Body of pancreas (tissue), 4 donors: Measurements from ENCODE around the gene PPHLN1. TPM values are rescaled to one million over a fixed set of nuclear protein-coding genes. Genes with fewer than 3 reads are reported as not detected.

Experiments used
- ATAC-seq: fragments of 150-250 bp; one replicate; pipeline ENCODE4 v1.9.1; 2016
- DNase-seq, 4 donors: peaks; one replicate each; pipeline ENCODE4 v3.0.0-alpha.2; 2019
- H3K27ac ChIP-seq, 4 donors: fragments of 200-600 bp; sonication (generic); 1 replicate in 3 of 4; 2 replicates in 1 of 4; pipeline versions ENCODE4 v1.5.1 to v1.6.1; 2016 to 2019; ENCODE audit warnings: mild to moderate bottlenecking in 1 of 4, mixed read lengths in 1 of 4, moderate library complexity in 1 of 4
- H3K27me3 ChIP-seq, 2 donors: fragments of 200-600 bp; sonication (generic); one replicate each; pipeline ENCODE4 v1.6.0; 2016; ENCODE audit warnings: mild to moderate bottlenecking in 1 of 2
- H3K36me3 ChIP-seq, 2 donors: fragments of 200-600 bp; sonication (generic); replicated peaks in 1 of 2; 2 replicates each; pipeline ENCODE4 v1.5.1; 2016; ENCODE audit warnings: low read depth in 2 of 2; ENCODE audit not compliant: insufficient read depth in 1 of 2
- H3K4me1 ChIP-seq: fragments of 200-600 bp; sonication (generic); one replicate; pipeline ENCODE4 v1.6.0; 2016
- H3K4me3 ChIP-seq, 2 donors: fragments of 200-600 bp; sonication (generic); 1 replicate in 1 of 2; 2 replicates in 1 of 2; pipeline ENCODE4 v1.5.1; 2016 to 2019
- H3K9me3 ChIP-seq, 3 donors: fragments of 200-600 bp; sonication (generic); 1 replicate in 2 of 3; 2 replicates in 1 of 3; pipeline ENCODE4 v1.5.1; 2016
- CTCF ChIP-seq, 7 experiments: fragments of 450-650 bp in 4 of 7; fragments of 200-600 bp in 3 of 7; sonication (generic) in 3 of 7; IDR thresholded peaks; one replicate each; pipeline ENCODE4 v1.5.1; 2016 to 2019; ENCODE audit warnings: antibody characterized with exemption in 7 of 7
- POLR2A ChIP-seq, 3 donors: fragments of 450-650 bp; IDR thresholded peaks; one replicate each; pipeline ENCODE4 v1.6.1; 2016; ENCODE audit warnings: antibody characterized with exemption in 3 of 3, mild to moderate bottlenecking in 2 of 3
- WGBS, 2 donors: methylation state at CpG; one replicate each; pipeline ENCODE4 v1.1.5; 2017; 5-methylcytosine and 5-hydroxymethylcytosine counted together
- intact Hi-C: fragments of 100-400 bp; cut with DNase I; formaldehyde crosslinking; loops from one replicate; pipeline ENCODE4 v1.15.1; 2023
- total RNA-seq, 2 donors: library from RNA; depleted of rRNA; stranded (reverse); fragments of >200 nt; gene quantifications; one replicate each; pipeline ENCODE4 v1.1.0, GENCODE V29; 2016

Gene PPHLN1
- total RNA-seq, 2 donors from 2014 or later, result 20.8 to 30.1 TPM

GRCh38 chr12:42394429-42394828, 68.5 kb downstream of the PPHLN1 start:
- Histone ChIP-seq H3K27ac (no peak overlapping the region), H3K27me3 (no peaks in the 10 kb centered on the region), H3K9me3 (no peaks in the 10 kb centered on the region), H3K4me3 (no peak overlapping the region), H3K4me1 (no peaks in the 10 kb centered on the region), H3K36me3 (no peaks in the 10 kb centered on the region)
- WGBS, 2 donors, result 38 to 40% methylated on average over 2 of the region's 2 CpGs
- no peak for DNase-seq
- no peak for ATAC-seq
- intact Hi-C loops, result no loop called here
- TF ChIP-seq CTCF (IDR thresholded peaks at IDR 0.05) (no peak), POLR2A (IDR thresholded peaks at IDR 0.05) (no peak)

- Histone ChIP-seq H3K27me3 (no peaks in the 10 kb centered on the region), H3K9me3 (no peaks in the 10 kb centered on the region), H3K4me3 (no peak overlapping the region), H3K27ac (no peak overlapping the region), H3K4me1 (no peaks in the 10 kb centered on the region), H3K36me3 (peaks cover 0 to 2% of the 10 kb centered on the region in 2 donors)
- TF ChIP-seq POLR2A (IDR thresholded peaks at IDR 0.05) (no peak), CTCF (IDR thresholded peaks at IDR 0.05) (no peak)
- WGBS, 2 donors, result 93 to 94% methylated on average over 3 of the region's 3 CpGs
- ATAC-seq (no peak), DNase-seq (no peak)
- intact Hi-C loops, result no loop called here
These were observed 70.7 kb downstream of the PPHLN1 start for GRCh38 chr12:42396473-42397259.

DNA sequence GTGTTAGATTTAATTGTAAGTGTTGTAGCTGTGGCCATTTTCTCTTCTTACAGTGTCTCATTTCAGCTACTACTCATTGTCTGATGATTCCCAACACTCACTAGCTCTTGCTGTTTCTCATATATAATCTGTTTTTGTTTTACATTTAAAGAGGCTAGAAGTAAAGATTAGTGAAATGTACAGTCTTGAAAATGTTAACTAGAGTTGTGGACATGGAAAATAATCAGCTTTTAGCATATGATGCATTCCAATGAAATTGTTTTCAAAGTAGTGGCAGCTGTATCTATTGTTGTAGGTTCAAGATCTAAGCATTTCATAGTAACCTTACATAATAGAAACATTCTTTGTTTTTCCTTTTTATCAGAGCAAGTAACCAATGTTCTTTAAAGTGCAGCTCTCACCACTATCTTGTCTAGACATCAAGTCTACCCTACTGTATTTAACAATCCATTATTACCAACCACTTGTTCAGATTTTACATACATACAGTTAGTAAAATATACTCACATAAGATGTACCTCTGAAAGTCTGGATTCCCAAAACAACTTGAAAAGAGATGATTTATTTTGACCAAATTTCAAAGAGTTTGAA, 76.9 kb downstream of the PPHLN1 start:
- Histone ChIP-seq H3K9me3 (no peaks in the 10 kb centered on the region), H3K36me3 (peaks cover 0 to 2% of the 10 kb centered on the region in 2 donors), H3K4me3 (no peak overlapping the region), H3K27me3 (no peaks in the 10 kb centered on the region), H3K4me1 (no peaks in the 10 kb centered on the region), H3K27ac (no peak overlapping the region)
- intact Hi-C loops, result no loop called here
- TF ChIP-seq CTCF (IDR thresholded peaks at IDR 0.05) (no peak), POLR2A (IDR thresholded peaks at IDR 0.05) (no peak)
- ATAC-seq (no peak), DNase-seq (no peak)

DNA sequence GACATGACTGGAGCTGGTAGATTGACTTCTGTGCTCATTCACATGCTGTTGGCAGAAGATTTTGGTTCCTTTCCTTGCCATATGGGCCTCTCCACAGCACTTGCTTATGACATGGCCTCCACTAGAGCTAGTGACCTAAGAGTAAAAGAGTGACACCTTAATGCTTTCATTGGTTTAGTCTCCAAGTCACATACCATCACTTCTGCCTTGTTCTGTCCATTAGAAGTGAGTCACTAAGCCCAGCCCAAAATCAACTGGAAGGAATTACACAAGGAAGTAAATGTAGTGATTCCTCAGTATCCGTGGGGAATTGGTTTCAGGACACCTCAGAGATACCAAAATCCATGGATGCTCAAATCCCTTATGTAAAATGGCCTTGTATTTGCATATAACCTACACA, 81.3 kb downstream of the PPHLN1 start:
- 83% methylated on average over 1 of the region's 1 CpG for WGBS, 2 donors
- intact Hi-C loops, result no loop called here
- no peaks in the 10 kb centered on the region for H3K36me3 ChIP-seq
- TF ChIP-seq CTCF (IDR thresholded peaks at IDR 0.05), result no peak
- no peak for TF ChIP-seq POLR2A (IDR thresholded peaks at IDR 0.05)
- no peaks in the 10 kb centered on the region for H3K27me3 ChIP-seq
- H3K4me3 ChIP-seq, result no peak overlapping the region
- H3K4me1 ChIP-seq, result no peaks in the 10 kb centered on the region
- no peak for ATAC-seq
- DNase-seq, result no peak
- H3K27ac ChIP-seq, result peak overlapping the region in 1 of 4 donors; percentile 12
- no peaks in the 10 kb centered on the region for H3K9me3 ChIP-seq

- Histone ChIP-seq H3K4me1 (no peaks in the 10 kb centered on the region), H3K4me3 (no peak overlapping the region), H3K27me3 (no peaks in the 10 kb centered on the region), H3K36me3 (no peaks in the 10 kb centered on the region), H3K27ac (no peak overlapping the region), H3K9me3 (no peaks in the 10 kb centered on the region)
- intact Hi-C loops, result no loop called here
- WGBS, 2 donors, result 60 to 71% methylated on average over 2 of the region's 2 CpGs
- DNase-seq (no peak), ATAC-seq (no peak)
- TF ChIP-seq POLR2A (IDR thresholded peaks at IDR 0.05) (no peak), CTCF (IDR thresholded peaks at IDR 0.05) (no peak)
These were observed 83.5 kb downstream of the PPHLN1 start for GRCh38 chr12:42409471-42409870.
